HG03558 (cell line): Measurements from ENCODE around the gene GPRASP2.
"Not testable (repeated sequence)": the region's sequence is repeated elsewhere in the genome, so short reads cannot be mapped to it uniquely, and the experiment has no call there.

Experiments
- ATAC-seq: cut with Tn5 transposase; IDR thresholded peaks from one replicate; pipeline ENCODE4 v1.9.1; 2021; ENCODE audit warnings: moderate number of reproducible peaks; ENCODE audit not compliant: unreplicated experiment; ENCODE audit errors: extremely low read depth

GPRASP2 gene

DNA sequence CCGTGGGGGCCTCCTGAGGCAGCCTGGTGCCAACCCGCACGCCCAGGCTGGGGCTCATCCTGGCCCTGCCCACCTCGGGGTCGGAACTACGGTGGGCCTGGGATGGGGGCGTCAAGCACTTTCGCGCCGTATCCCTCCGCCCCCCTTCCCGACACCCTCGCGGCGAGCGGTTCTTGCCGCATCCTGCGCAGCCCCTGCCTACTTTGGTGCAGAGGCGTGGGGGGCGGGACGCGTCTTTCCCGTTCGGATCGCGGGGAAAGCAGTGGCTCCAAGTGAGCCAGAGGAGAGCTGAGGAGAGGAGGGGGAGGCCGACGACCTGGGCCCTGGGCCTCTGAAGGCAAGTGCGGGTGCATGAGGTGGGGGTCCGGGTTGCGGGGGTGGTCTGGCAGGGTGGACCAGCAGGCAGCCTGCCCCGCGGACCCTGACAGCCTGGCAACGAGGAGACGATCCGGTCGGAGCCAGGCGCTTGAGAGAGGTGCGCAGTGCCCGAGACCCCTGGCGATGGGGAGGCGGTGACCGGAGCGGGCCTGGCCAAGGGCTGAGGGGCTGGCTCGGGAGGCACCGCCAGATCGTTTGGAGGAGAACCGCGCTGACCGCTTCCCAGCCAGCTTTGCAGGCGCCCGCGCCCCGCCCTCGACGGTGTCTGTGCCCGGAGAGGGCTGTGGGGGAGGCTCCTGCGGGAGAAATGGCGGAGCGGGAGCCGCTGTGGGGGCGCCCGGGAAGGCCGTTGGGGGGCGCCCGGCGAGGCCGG is at the start of gene GPRASP2:
Gene GPRASP2 (plus strand): TSS at position 233 of the 751 bp plus-strand sequence. CDS start 2,422 bp downstream, outside the sequence.
- no peak for ATAC-seq

DNA sequence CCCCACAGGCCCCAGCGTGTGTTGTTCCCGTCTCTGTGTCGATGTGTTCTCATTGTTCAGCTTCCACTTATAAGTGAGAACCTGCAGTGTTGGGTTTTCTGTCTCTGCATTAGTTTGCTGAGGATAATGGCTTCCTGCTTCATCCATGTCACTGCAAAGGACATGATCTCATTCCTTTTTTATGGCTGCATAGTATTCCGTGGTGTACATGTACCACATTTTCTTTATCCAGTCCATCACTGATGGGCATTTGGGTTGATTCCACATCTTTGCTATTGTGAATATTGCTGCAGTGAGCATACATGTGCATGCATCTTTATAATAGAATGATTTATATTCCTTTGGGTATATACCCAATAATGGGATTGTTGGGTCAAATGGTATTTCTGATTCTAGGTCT is 48.4 kb upstream of the GPRASP2 start:
- not testable (repeated sequence) for ATAC-seq

DNA sequence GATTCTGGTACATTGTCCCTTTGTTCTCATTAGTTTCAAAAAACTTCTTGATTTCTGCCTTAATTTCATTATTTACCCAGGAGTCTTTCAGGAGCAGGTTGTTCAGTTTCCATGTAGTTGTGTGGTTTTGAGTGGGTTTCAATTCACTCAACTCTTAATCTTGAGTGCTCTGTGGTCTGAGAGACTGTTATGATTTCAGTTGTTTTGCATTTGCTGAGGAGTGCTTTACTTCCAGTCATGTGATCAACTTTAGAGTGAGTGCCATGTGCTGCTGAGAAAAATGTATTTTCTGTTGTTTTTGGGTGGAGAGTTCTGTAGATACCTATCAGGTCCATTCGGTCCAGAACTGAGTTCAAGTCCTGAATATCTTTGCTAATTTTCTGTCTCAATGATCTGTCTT is 45.2 kb upstream of the GPRASP2 start:
- not testable (repeated sequence) for ATAC-seq

DNA sequence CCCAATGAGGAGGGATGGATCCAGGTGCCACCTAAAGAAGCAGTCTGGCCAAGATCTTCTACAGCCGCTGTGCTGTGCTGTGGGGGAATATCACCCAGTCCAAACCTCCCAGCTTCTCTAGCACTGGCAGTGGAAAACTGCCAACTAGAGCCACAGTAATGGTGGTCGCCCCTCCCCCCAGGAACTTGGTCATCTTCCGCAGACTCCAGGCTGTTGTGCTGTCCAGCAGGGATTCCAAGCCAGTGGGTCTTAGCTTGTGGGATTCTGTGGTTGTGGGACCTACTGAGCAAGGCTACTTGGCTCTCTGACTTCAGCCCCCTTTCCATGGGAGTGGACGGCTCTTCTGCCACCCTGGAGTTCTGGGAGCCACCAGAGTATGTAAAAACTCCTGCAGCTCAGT is 42.7 kb upstream of the GPRASP2 start:
- no peak for ATAC-seq

DNA sequence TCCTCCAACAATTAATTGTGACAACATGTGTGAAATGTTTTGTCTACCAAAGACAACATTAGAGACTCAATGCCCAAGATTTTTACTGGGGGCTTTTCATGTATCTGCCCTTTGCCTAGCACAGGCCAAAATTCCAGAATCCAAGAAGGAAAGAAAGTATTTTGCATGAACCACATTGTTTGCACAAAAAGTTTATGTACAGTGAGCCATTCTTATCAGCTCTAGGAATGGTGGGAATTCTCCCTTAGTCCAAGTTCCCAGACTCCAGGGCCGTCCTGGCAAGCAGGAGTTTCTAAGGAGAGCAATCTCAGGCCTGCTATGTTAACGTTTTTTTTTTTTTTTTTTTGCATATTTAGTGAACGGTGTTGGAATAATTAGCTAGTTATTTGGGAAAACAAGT is 39.4 kb upstream of the GPRASP2 start:
- no peak for ATAC-seq

DNA sequence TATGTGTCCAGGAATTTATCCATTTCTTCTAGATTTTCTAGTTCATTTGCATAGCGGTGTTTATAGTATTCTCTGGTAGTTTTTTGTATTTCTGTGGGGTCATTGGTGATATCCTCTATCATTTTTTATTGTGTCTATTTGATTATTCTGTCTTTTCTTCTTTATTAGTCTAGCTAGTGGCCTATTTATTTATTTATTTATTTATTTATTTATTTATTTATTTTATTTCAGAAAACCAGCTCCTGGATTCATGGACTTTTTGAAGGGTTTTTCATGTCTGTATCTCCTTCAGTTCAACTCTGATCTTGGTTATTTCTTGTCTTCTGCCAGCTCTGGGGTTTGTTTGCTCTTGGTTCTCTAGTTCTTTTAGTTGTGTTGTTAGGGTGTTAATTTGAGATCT is 34.8 kb upstream of the GPRASP2 start:
- ATAC-seq: not testable (repeated sequence)

DNA sequence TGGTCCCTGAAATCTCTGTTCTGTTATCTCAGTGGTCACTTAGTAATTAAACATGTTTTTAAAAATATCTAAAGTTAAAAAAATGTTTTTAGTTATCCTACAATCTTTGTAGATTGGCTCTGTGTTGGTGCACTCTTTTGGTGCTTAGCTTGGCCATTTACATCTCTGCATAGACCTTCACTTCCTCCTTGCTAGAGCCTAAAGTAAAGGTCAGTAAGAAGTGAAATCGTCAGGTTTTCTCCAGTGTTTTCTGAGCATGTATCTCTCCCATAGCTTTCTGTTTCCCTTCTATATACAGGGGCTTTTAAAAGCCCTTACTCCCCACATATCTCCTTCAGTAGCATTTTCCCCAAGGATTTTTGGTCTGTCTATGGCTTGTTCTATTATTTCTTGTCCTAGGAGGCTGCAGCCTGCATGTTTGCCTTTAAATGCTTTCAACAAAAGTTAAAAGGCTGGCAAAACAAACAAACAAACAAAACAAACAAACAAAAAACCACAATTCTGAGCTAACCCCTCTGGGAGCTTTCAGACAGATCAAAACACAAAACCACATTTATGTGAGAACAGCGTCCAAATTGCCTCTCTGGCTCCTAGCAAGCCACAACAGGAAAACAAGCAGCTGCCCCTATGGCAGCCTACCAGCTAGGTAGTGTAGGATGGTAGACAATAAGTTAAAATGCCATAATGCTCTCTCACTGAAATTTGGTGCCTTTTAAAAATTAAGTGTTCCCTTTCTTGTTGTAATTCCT is 27.3 kb upstream of the GPRASP2 start:
- ATAC-seq: no peak

DNA sequence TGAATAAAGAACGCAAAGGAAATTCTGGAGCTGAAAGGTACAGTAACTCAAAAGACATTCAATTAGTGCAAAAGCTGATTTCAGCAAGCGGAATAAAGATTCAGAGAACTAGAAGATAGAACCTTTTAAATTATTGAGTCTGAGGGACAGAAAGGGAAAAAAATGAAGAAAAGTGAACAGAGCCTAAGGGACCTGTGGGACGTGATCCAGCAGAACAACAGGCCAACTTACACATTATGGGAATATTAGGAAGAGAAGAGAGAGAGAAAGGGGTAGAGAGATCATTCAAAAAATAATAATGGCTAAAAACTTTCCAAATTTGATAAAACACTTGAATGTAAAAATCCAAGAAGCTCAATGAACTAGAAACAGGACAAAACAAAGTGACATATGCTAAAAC is 17.5 kb upstream of the GPRASP2 start:
- ATAC-seq: no peak

DNA sequence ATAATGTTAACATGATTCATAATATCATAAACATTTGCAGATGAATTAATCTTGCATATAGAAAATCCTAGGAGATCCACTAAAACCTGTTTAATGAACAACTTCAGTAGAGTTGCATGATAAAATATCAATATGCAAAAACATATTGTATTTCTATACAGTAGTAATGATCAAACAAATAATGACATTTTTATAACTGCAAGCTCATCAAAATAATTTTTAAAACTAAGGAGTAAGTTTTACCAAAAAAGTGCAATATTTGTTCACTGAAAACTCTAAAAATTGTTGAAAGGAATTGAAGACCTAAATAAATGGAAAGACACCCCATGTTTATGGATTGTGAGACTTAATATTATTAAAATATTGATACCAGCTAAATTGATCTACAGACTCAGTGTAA is 15.9 kb upstream of the GPRASP2 start:
- ATAC-seq: no peak

DNA sequence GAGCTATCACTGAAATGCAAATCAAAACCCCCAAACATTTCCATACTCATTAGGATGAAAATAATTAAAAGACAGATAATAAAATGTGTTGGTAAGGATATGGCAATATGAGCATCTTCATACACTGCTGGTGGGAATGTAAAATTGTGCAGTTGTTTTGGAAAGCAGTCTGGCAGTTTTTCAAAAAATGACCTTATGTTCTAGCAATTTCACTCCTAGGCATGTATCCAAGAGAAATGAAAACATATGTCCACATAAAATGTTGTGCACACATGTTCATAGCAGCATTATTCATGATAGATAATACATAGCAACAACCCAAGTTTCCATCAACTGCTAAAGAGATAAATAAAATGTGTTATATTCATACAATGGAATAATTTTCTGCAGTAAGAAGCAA is 14.8 kb upstream of the GPRASP2 start:
- ATAC-seq: no peak

DNA sequence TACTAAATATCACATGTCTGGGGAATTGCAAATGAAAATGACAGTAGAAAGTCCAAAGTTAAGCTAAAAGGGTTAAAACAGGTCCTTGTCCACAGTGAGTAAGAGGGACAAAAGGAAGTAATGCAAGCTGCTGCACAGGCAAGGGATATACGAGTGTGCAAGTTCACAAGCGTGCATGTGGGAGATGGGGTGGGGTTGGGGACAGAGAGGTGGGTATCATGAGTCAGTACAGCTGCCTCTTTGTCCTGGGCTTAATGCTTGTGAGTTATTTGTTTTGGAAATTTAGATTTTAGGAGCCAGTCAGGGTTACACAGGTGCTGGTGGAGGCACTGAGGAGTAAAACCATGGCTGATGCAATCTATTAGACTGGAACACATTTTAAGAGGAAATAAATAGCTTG is 3.3 kb upstream of the GPRASP2 start:
- ATAC-seq: no peak

DNA sequence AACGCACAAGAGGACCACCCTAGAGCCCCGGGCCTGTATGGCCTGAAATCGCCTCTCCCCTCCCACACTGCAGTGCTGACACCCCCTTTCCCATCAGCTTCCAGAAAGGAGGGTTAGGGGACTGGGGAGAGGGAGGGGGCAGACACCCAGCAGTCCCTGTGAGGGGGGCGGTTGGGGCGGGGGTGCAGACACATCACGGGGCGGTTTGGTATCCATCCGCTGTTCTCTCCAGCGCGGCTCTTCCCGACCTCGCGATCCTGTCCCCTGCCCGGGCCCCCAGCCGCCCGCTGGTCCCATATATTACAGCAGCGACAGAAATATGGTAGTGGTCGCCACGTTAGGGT is 404 bp upstream of the GPRASP2 start:
- no peak for ATAC-seq

DNA sequence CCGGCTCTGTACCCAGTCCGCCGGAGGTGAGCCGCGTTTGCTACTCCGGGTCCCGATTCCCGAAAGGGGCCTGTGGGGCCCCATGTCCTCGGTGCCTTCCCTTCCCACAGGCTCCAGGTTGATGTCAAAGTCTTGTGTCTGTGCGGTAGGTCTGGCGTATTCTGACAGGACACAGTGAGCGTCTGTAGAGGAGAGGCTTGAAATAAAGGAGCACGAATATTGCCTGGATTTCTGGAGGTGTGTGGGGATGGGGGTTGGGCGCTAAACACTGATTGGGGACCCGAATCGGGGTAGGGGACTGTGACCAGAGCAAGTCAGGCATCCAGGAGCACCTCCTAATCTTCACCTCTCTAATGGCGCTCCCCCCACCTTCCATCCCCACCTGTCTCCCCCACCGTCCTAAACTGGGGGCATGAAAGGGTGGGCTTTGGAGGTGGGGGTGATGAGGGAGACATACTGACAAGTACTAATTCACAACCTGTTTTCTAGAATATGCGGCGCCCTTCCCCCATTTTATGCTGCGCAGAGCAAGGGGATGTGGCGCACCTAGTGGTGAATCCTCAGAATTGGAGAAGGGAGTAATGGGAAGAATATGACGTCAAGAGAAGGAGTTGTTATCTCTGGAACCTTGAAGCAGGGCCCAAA is 855 bp downstream of the GPRASP2 start:
- ATAC-seq: no peak

DNA sequence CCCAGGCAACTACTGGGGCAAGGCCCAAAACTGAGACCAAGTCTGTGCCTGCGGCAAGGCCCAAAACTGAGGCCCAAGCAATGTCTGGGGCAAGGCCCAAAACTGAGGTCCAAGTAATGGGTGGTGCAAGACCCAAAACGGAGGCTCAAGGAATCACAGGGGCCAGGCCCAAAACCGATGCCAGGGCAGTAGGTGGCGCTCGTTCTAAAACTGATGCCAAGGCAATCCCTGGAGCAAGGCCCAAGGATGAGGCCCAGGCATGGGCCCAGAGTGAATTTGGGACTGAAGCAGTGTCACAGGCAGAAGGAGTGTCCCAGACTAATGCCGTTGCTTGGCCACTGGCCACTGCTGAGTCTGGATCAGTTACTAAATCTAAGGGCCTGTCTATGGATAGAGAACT is 2.7 kb downstream of the GPRASP2 start:
- no peak for ATAC-seq

DNA sequence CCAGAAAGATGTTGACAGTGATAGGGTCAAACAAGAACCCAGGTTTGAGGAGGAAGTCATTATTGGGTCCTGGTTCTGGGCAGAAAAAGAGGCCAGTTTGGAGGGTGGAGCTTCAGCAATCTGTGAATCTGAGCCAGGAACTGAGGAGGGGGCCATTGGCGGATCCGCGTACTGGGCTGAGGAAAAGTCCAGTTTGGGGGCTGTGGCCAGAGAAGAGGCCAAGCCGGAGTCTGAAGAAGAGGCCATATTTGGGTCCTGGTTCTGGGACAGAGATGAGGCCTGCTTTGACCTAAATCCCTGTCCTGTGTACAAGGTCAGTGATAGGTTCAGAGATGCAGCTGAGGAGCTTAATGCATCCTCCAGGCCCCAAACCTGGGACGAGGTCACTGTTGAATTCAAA is 3.7 kb downstream of the GPRASP2 start:
- ATAC-seq: no peak

DNA sequence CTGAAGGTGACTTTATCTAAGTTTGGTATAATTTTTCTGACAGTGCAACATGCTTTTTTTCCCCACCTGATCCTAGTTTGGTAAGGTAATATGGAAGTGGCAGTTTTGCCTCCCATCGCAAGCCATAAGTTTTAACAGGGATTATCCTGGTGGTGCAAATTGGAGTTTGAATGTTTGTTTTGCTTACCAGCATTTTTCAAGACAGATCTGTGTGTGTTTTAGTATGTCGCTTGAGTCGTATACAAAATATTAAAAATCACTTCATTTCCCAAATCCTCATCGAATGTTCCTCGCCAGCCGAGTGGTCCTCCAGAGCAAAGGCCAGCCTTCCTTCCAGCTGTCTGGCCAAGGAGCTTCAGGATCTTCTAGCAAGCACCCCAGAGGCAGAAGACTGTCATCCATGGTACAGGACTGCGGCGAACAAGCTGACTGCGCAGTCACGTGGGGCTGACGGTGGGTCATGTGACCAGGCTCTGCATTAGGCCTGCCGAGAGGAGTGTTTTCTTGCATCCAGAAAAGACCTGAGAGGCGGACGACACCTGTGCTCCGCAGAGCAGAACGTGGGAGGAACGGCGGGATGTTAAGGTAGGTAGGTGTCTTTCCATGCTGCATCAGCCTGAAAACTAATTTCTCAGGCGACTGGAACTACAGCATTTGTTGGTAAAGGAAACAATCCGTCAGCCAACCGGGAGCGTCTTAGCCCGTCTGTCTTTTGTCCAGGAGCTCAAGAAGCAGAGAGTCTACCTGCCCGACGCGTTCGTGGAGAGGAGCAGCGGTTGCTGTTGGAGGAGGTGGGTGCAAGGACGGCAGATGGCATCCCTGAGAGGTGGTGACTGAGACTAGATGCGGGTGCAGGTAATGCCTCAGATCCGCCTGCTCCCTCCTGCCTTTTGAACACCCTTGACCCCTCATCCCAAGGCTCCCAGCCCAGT is 8.3 kb downstream of the GPRASP2 start, which contains the start of gene GPRASP3:
Gene GPRASP3 (plus strand): TSS at position 507 of the 932 bp plus-strand sequence. CDS start 28,253 bp downstream, outside the sequence.
- peak; percentile 87 for ATAC-seq

DNA sequence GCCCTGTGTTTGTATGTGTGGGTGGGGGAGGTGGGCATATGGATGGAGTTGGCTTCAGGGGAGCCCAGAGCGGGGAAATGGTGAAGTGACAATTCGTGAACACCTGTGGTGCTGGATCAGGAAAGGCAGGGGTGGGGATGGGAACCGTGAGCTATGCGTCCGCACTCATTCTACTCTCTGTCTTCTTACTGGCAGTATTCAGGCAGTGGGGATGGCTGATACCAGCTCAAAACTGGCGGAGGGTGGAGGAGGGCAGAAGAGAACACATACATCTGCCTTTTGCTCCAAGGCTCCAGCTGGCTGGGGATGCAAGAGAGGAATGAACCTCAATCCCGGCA is 8.9 kb downstream of the GPRASP2 start:
- not testable (repeated sequence) for ATAC-seq

DNA sequence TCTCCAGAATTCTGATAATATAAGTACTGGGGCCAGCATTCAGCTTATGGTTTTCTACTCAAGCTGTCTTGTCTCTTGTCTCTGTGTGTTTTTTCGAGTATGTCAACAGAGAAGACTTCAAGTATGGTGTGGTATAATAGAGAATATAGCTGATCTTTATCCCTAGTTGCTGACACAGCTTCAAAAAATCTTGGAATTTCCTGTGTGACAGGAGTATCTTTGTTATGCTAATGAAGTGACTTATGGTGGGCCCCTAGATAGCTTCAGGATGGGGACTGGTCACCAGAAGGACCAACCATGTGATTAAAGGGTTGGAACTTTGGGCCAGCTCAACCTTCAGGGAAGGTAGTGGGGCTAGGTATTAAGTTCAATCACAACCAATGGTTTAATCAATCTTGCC is 11.2 kb downstream of the GPRASP2 start:
- no peak for ATAC-seq

DNA sequence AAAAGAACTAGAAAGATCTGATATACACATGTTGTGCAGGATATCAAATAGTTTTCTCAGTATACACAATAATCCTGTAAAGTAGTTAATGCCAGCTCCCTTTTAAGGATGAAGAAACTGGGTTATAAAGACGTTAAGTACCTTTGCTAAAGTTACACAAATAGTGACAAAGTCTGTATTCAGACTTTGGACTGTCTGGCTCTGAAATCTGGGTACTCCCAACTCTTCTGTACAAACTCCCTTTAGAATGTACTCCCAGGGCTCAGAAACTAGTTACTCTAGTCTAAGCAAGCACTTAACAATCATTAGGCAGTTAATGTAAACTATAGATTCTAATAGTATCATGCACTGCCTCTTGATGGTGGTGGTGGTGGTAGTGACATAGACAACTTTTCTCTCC is 15.5 kb downstream of the GPRASP2 start:
- no peak for ATAC-seq

DNA sequence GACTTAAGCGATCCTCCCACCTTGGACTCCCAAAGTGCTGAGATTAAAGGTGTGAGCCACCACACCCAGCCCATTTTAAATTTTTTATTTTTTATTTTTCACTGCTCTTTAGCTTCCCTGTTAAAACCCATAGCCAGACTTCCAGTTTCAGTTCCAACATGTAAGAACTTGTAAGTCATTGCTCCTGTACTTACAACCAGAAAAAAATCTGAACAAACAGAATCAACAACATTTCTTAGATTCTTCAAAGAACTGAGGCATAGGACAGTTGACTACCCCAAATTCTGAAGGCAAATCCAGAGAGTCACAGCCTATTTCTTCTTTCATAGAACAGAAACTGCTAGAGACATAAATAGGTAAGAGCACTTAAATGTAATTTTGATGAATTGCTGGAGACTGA is 16.4 kb downstream of the GPRASP2 start:
- no peak for ATAC-seq
